HCT116 (cell line): ENCODE results near the gene IGF2R. TPM values are rescaled to one million over a fixed set of nuclear protein-coding genes. Genes with fewer than 3 reads are reported as not detected.

Experiments used
- ATAC-seq: fragments of 200-7000 bp; cut with Tn5 transposase; 2 replicates; pipeline ENCODE4 v1.9.1; 2020; ENCODE audit warnings: mild to moderate bottlenecking, moderate library complexity
- BruUV-seq: library from RNA; stranded (reverse); fragments of 400-500 nt; replicated peaks from 2 replicates; lab custom pipeline; 2021; lab: Mats Ljungman, UMichigan
- CTCF ChIA-PET: fragments of 300-600 bp; sonication (Branson Sonifier 250); formaldehyde crosslinking; loops from one replicate; lab custom pipeline; 2021; ENCODE audit warnings: antibody characterized with exemption; lab: Charles Lee
- POLR2A ChIA-PET: fragments of 300-600, 350-600 bp; sonication (Branson Sonifier 250); formaldehyde crosslinking; loops from one replicate; lab custom pipeline; 2021; ENCODE audit warnings: antibody characterized with exemption; lab: Charles Lee
- RAD21 ChIA-PET, 2 experiments: fragments of 300-600 bp; sonication (Branson Sonifier 250); formaldehyde crosslinking; loops; one replicate each; lab custom pipeline; 2023; ENCODE audit warnings: low total read pairs in 2 of 2; ENCODE audit not compliant: uncharacterized antibody in 2 of 2, unreplicated experiment in 2 of 2, low non-redundant PET in 1 of 2; lab: Charles Lee
- DNase-seq: peaks from one replicate; pipeline ENCODE4 v3.0.0-alpha.2; 2010; ENCODE audit warnings: low read depth, low spot score
- H2AFZ ChIP-seq: fragments of 200-600 bp; shearing (Covaris generic), sonication (generic); 2 replicates; pipeline ENCODE4 v1.6.1; 2017; ENCODE audit warnings: low read depth, mixed run types, mixed read lengths, antibody characterized with exemption, low read length; ENCODE audit not compliant: poor library complexity, severe bottlenecking
- H3K27ac ChIP-seq: 2 replicates; pipeline ENCODE4 v1.5.1; 2012; ENCODE audit warnings: low read depth, low read length
- H3K27me3 ChIP-seq: fragments of 200-600 bp; sonication (generic); 2 replicates; pipeline ENCODE4 v1.6.1; 2016; ENCODE audit warnings: mixed run types, low read length, mixed read lengths; ENCODE audit not compliant: insufficient read depth
- H3K36me3 ChIP-seq, 2 experiments: fragments of 200-500 bp in 1 of 2; fragments of 200-600 bp in 1 of 2; sonication (Bioruptor generic) in 1 of 2; sonication (generic) in 1 of 2; 2 replicates each; pipeline versions ENCODE4 v1.5.1 to v1.6.1; 2014 to 2016; ENCODE audit warnings: low read length in 2 of 2, inconsistent platforms in 1 of 2, mixed read lengths in 1 of 2, mixed run types in 1 of 2; ENCODE audit not compliant: insufficient read depth in 2 of 2, control insufficient read depth in 1 of 2
- H3K4me1 ChIP-seq, 2 experiments: fragments of 200-600 bp in 1 of 2; sonication (generic) in 1 of 2; 2 replicates each; pipeline versions ENCODE4 v1.5.1 to v1.6.1; 2012 to 2017; ENCODE audit warnings: low read length in 2 of 2, inconsistent platforms in 1 of 2, mild to moderate bottlenecking in 1 of 2, mixed read lengths in 1 of 2, mixed run types in 1 of 2, moderate library complexity in 1 of 2; ENCODE audit not compliant: insufficient read depth in 2 of 2, control insufficient read depth in 1 of 2
- H3K4me2 ChIP-seq: fragments of 200-600 bp; sonication (generic); 2 replicates; pipeline ENCODE4 v1.6.1; 2017; ENCODE audit warnings: mixed run types, low read length, mixed read lengths
- H3K4me3 ChIP-seq, 2 experiments: fragments of 200-600 bp in 1 of 2; sonication (generic) in 1 of 2; replicated peaks in 1 of 2; 2 replicates each; pipeline ENCODE4 v1.5.1; 2011 to 2016; ENCODE audit warnings: low read length in 2 of 2, control low read depth in 1 of 2, low read depth in 1 of 2, mild to moderate bottlenecking in 1 of 2, mixed read lengths in 1 of 2, mixed run types in 1 of 2
- H3K79me2 ChIP-seq: fragments of 200-600 bp; sonication (generic); 2 replicates; pipeline ENCODE4 v1.6.1; 2017; ENCODE audit warnings: mild to moderate bottlenecking, mixed run types, low read length, moderate library complexity, mixed read lengths; ENCODE audit not compliant: insufficient read depth
- H3K9ac ChIP-seq: fragments of 200-600 bp; sonication (generic); 2 replicates; pipeline ENCODE4 v1.6.1; 2016; ENCODE audit warnings: low read length, mixed read lengths
- H3K9me2 ChIP-seq: fragments of 200-600 bp; sonication (generic), shearing (Covaris generic); 2 replicates; pipeline ENCODE4 v1.6.1; 2017; ENCODE audit warnings: mixed run types, mild to moderate bottlenecking, moderate library complexity; ENCODE audit not compliant: insufficient read depth
- H3K9me3 ChIP-seq, 2 experiments: fragments of 200-500 bp in 1 of 2; fragments of 200-600 bp in 1 of 2; sonication (Bioruptor generic) in 1 of 2; sonication (generic) in 1 of 2; 2 replicates each; pipeline ENCODE4 v1.6.1; 2014 to 2017; ENCODE audit warnings: low read length in 2 of 2, mixed read lengths in 2 of 2, inconsistent platforms in 1 of 2, low read depth in 1 of 2, mild to moderate bottlenecking in 1 of 2, mixed run types in 1 of 2, moderate library complexity in 1 of 2; ENCODE audit not compliant: control insufficient read depth in 1 of 2, insufficient read depth in 1 of 2
- H4K20me1 ChIP-seq: fragments of 200-600 bp; sonication (generic), shearing (Covaris generic); 2 replicates; pipeline ENCODE4 v1.6.1; 2017; ENCODE audit warnings: mixed run types, mild to moderate bottlenecking, moderate library complexity; ENCODE audit not compliant: insufficient read depth
- CBX3 ChIP-seq: IDR thresholded peaks from 2 replicates; pipeline ENCODE4 v1.6.1; 2012; ENCODE audit warnings: low read depth
- EZH2 ChIP-seq: fragments of 200-600 bp; sonication (generic); IDR thresholded peaks from 2 replicates; pipeline ENCODE4 v1.6.1; 2017; ENCODE audit warnings: antibody characterized with exemption, mixed run types
- EZH2phosphoT487 ChIP-seq: fragments of 200-600 bp; IDR thresholded peaks from 2 replicates; pipeline ENCODE4 v1.6.1; 2018; ENCODE audit warnings: antibody characterized with exemption, borderline replicate concordance
- RAD21 ChIP-seq: IDR thresholded peaks from 2 replicates; pipeline ENCODE4 v1.6.1; 2012; ENCODE audit warnings: low read depth, mild to moderate bottlenecking
- TCF7L2 ChIP-seq: IDR thresholded peaks from 2 replicates; pipeline ENCODE4 v1.7.0; 2011; ENCODE audit warnings: borderline replicate concordance, inconsistent platforms; ENCODE audit not compliant: insufficient read depth, insufficient read length; ENCODE audit errors: extremely low read depth
- intact Hi-C: fragments of 100-400 bp; cut with micrococcal nuclease; formaldehyde crosslinking; loops from 2 replicates; pipeline ENCODE4 v1.10.0; 2022
- total RNA-seq: library from RNA; stranded (reverse); gene quantifications from one replicate; pipeline ENCODE4 v1.2.1, GENCODE V29; 2021; ENCODE audit not compliant: unreplicated experiment
- TF ChIP-seq, protein P1 (sequence below): IDR thresholded peaks from 2 replicates; pipeline ENCODE4 v1.6.1; 2012; ENCODE audit warnings: low read depth

Gene IGF2R
- total RNA-seq, 1 experiment from 2014 or later: 37.0 TPM

GRCh38 chr6:160132776-160133338 lies 164.0 kb downstream of the IGF2R start:
- Histone ChIP-seq H2AFZ (no peak overlapping the region), H3K79me2 (no peaks in the 10 kb centered on the region), H3K9ac (no peak overlapping the region), H3K27me3 (no peaks in the 10 kb centered on the region), H3K36me3 (no peaks in the 10 kb centered on the region), H3K9me2 (no peaks in the 10 kb centered on the region), H3K9me3 (no peaks in the 10 kb centered on the region), H3K27ac (no peak overlapping the region), H4K20me1 (no peaks in the 10 kb centered on the region), H3K4me3 (no peak overlapping the region), H3K4me2 (no peak overlapping the region), H3K4me1 (no peaks in the 10 kb centered on the region)
- DNase-seq: no peak
- CTCF ChIA-PET: no interaction called here
- BruUV-seq: no TSS peak
- POLR2A ChIA-PET: no interaction called here
- no peak for ATAC-seq
- intact Hi-C loops: loop anchor here (10.0 kb wide), 1 partner anchor 162 kb away; no protein-coding TSS in a partner anchor
- no peak for TF ChIP-seq CBX3
- TF ChIP-seq, protein P1, sequence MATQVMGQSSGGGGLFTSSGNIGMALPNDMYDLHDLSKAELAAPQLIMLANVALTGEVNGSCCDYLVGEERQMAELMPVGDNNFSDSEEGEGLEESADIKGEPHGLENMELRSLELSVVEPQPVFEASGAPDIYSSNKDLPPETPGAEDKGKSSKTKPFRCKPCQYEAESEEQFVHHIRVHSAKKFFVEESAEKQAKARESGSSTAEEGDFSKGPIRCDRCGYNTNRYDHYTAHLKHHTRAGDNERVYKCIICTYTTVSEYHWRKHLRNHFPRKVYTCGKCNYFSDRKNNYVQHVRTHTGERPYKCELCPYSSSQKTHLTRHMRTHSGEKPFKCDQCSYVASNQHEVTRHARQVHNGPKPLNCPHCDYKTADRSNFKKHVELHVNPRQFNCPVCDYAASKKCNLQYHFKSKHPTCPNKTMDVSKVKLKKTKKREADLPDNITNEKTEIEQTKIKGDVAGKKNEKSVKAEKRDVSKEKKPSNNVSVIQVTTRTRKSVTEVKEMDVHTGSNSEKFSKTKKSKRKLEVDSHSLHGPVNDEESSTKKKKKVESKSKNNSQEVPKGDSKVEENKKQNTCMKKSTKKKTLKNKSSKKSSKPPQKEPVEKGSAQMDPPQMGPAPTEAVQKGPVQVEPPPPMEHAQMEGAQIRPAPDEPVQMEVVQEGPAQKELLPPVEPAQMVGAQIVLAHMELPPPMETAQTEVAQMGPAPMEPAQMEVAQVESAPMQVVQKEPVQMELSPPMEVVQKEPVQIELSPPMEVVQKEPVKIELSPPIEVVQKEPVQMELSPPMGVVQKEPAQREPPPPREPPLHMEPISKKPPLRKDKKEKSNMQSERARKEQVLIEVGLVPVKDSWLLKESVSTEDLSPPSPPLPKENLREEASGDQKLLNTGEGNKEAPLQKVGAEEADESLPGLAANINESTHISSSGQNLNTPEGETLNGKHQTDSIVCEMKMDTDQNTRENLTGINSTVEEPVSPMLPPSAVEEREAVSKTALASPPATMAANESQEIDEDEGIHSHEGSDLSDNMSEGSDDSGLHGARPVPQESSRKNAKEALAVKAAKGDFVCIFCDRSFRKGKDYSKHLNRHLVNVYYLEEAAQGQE: no peak
- TF ChIP-seq EZH2phosphoT487: no peak
- no peak for TF ChIP-seq RAD21
- no peak for TF ChIP-seq TCF7L2
- no peak for TF ChIP-seq EZH2
- RAD21 ChIA-PET: no interaction called here
